GM12865 (cell line): ENCODE results near the gene SSBP2.

Source experiments
- DNase-seq: peaks from one replicate; pipeline ENCODE4 v3.0.0; 2010; ENCODE audit warnings: low read depth
- H3K4me3 ChIP-seq: 2 replicates; pipeline ENCODE4 v1.5.1; 2011; ENCODE audit warnings: mild to moderate bottlenecking, low read depth, low read length, control low read depth
- CTCF ChIP-seq: IDR thresholded peaks from 2 replicates; pipeline ENCODE4 v1.5.1; 2011; ENCODE audit warnings: low read length, control low read depth, low read depth, inconsistent platforms; ENCODE audit not compliant: insufficient read depth; ENCODE audit errors: missing control alignments

Gene SSBP2

GRCh38 chr5:81425569-81425968 lies 325.3 kb downstream of the SSBP2 start:
- peak; percentile 37 for DNase-seq
- no peak overlapping the region for H3K4me3 ChIP-seq
- peak; percentile 35 for TF ChIP-seq CTCF

GRCh38 chr5:81424728-81425127 lies 326.2 kb downstream of the SSBP2 start:
- no peak for DNase-seq
- H3K4me3 ChIP-seq = no peak overlapping the region
- no peak for TF ChIP-seq CTCF

GRCh38 chr5:81422671-81423070 lies 328.2 kb downstream of the SSBP2 start:
- no peak overlapping the region for H3K4me3 ChIP-seq
- TF ChIP-seq CTCF = no peak
- no peak for DNase-seq

GRCh38 chr5:81420039-81420667 lies 330.7 kb downstream of the SSBP2 start:
- H3K4me3 ChIP-seq = no peak overlapping the region

GRCh38 chr5:81418606-81419005 lies 332.3 kb downstream of the SSBP2 start:
- H3K4me3 ChIP-seq = no peak overlapping the region
- DNase-seq = no peak
- TF ChIP-seq CTCF = no peak

More at GRCh38 chr5:81420039-81420667, 330.7 kb downstream of the SSBP2 start:
- no peak for TF ChIP-seq CTCF
- DNase-seq = no peak

GRCh38 chr5:81417052-81417451 lies 333.8 kb downstream of the SSBP2 start:
- no peak for DNase-seq
- no peak overlapping the region for H3K4me3 ChIP-seq
- TF ChIP-seq CTCF = no peak

GRCh38 chr5:81409896-81410295 lies 341.0 kb downstream of the SSBP2 start:
- DNase-seq = no peak
- TF ChIP-seq CTCF = no peak
- H3K4me3 ChIP-seq = no peak overlapping the region
